ENCODE measurements around the gene KLHL12.

DNA sequence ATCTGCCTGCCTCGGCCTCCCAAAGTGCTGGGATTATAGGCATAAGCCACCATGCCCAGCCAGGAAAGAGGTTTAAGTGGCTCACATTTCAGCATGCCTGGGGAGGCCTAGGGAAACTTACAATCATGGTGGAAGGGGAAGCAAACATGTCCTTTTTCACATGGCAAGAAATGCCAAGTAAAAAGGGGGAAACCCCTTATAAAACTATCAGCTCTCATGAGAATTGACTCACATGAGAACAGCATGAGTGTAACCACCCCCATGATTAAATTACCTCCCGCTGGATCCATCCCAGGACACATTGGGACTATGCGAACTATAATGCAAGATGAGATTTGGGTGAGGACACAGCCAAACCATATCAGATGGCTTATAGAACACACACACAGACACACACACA lies 8.8 kb upstream of the KLHL12 start:
- TF ChIP-seq, protein P1, sequence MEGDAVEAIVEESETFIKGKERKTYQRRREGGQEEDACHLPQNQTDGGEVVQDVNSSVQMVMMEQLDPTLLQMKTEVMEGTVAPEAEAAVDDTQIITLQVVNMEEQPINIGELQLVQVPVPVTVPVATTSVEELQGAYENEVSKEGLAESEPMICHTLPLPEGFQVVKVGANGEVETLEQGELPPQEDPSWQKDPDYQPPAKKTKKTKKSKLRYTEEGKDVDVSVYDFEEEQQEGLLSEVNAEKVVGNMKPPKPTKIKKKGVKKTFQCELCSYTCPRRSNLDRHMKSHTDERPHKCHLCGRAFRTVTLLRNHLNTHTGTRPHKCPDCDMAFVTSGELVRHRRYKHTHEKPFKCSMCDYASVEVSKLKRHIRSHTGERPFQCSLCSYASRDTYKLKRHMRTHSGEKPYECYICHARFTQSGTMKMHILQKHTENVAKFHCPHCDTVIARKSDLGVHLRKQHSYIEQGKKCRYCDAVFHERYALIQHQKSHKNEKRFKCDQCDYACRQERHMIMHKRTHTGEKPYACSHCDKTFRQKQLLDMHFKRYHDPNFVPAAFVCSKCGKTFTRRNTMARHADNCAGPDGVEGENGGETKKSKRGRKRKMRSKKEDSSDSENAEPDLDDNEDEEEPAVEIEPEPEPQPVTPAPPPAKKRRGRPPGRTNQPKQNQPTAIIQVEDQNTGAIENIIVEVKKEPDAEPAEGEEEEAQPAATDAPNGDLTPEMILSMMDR (IDR thresholded peaks at IDR 0.05; ENCODE audit: insufficient read depth, low read depth, low read length), result no peak
- no peak for TF ChIP-seq EZH2 (IDR thresholded peaks at IDR 0.05; ENCODE audit: insufficient read depth, low read length)

Data from astrocyte (in vitro differentiated cells and primary cell).